Gastroesophageal sphincter (tissue), 4 donors: ENCODE results near the gene CACNA1C. TPM values are rescaled to one million over a fixed set of nuclear protein-coding genes. Genes with fewer than 3 reads are reported as not detected.

Source experiments
- ATAC-seq: fragments of 150-250 bp; one replicate; pipeline ENCODE4 v1.9.1; 2016; ENCODE audit warnings: mild to moderate bottlenecking, moderate library complexity
- H3K27ac ChIP-seq, 4 donors: fragments of 200-600 bp; sonication (generic) in 3 of 4; 1 replicate in 3 of 4; 2 replicates in 1 of 4; pipeline ENCODE4 v1.5.1; 2016 to 2019
- H3K27me3 ChIP-seq: fragments of 200-600 bp; sonication (generic); one replicate; pipeline ENCODE4 v1.5.1; 2019
- H3K36me3 ChIP-seq, 2 donors: fragments of 200-600 bp; sonication (generic); one replicate each; pipeline ENCODE4 v1.5.1; 2019; ENCODE audit warnings: control low read depth in 1 of 2
- H3K4me1 ChIP-seq, 3 donors: fragments of 200-600 bp; sonication (generic); 1 replicate in 2 of 3; 2 replicates in 1 of 3; pipeline ENCODE4 v1.5.1; 2016 to 2019; ENCODE audit warnings: control low read depth in 2 of 3
- H3K4me3 ChIP-seq, 2 donors: fragments of 200-600 bp; sonication (generic); one replicate each; pipeline ENCODE4 v1.5.1; 2019; ENCODE audit warnings: mild to moderate bottlenecking in 1 of 2, moderate library complexity in 1 of 2
- H3K9me3 ChIP-seq, 3 donors: fragments of 200-600 bp; sonication (generic); one replicate each; pipeline ENCODE4 v1.5.1; 2017 to 2019; ENCODE audit warnings: control low read depth in 2 of 3
- CTCF ChIP-seq, 4 experiments: fragments of 200-600 bp in 2 of 4; fragments of 450-650 bp in 2 of 4; sonication (generic) in 1 of 4; IDR thresholded peaks; one replicate each; pipeline ENCODE4 v1.5.1; 2017 to 2019; ENCODE audit warnings: antibody characterized with exemption in 4 of 4, mild to moderate bottlenecking in 2 of 4, moderate library complexity in 2 of 4
- EP300 ChIP-seq: sonication (generic); formaldehyde crosslinking; IDR thresholded peaks from one replicate; pipeline ENCODE4 v1.6.1; 2017; ENCODE audit warnings: antibody characterized with exemption, mild to moderate bottlenecking
- POLR2A ChIP-seq, 2 donors: fragments of 450-650 bp; IDR thresholded peaks; one replicate each; pipeline ENCODE4 v1.6.1; 2017; ENCODE audit warnings: antibody characterized with exemption in 2 of 2, mild to moderate bottlenecking in 2 of 2, moderate library complexity in 1 of 2
- POLR2AphosphoS5 ChIP-seq: sonication (generic); formaldehyde crosslinking; IDR thresholded peaks from one replicate; pipeline ENCODE4 v1.6.1; 2017; ENCODE audit warnings: antibody characterized with exemption
- WGBS, 2 donors: methylation state at CpG; one replicate each; pipeline ENCODE4 v1.1.5; 2018; ENCODE audit warnings: low coverage in 1 of 2; 5-methylcytosine and 5-hydroxymethylcytosine counted together
- total RNA-seq, 4 donors: library from RNA; depleted of rRNA; stranded (reverse); fragments of >200 nt; gene quantifications; one replicate each; pipeline ENCODE4 v1.1.0, GENCODE V29; 2016

The CACNA1C gene
- total RNA-seq, 4 donors from 2014 or later: 22.9 to 96.2 (median 41.4) TPM

- Histone ChIP-seq H3K36me3 (peaks cover 0 to 94% of the 10 kb centered on the region in 2 donors), H3K27me3 (peaks cover 4% of the 10 kb centered on the region), H3K27ac (no peak overlapping the region), H3K4me3 (no peak overlapping the region), H3K4me1 (peaks cover 0 to 17% (median 0%) of the 10 kb centered on the region in 3 donors), H3K9me3 (no peaks in the 10 kb centered on the region)
- TF ChIP-seq EP300: no peak
- TF ChIP-seq POLR2AphosphoS5: no peak
- TF ChIP-seq POLR2A (IDR thresholded peaks at IDR 0.05): no peak
- TF ChIP-seq CTCF (IDR thresholded peaks at IDR 0.05): no peak
- 100% methylated on average over 1 of the region's 5 CpGs; no CpG with 5 or more reads in 1 of the 2 donors for WGBS, 2 donors
- ATAC-seq: no peak
Observed at GRCh38 chr12:2686280-2686646, 633.5 kb downstream of the CACNA1C start.

GRCh38 chr12:2687058-2687457 lies 634.3 kb downstream of the CACNA1C start:
- H3K27me3 ChIP-seq: peaks cover 7% of the 10 kb centered on the region
- no peak overlapping the region for H3K27ac ChIP-seq
- H3K9me3 ChIP-seq: no peaks in the 10 kb centered on the region
- peaks cover 0 to 90% of the 10 kb centered on the region in 2 donors for H3K36me3 ChIP-seq
- H3K4me1 ChIP-seq: peaks cover 0 to 24% (median 0%) of the 10 kb centered on the region in 3 donors
- TF ChIP-seq POLR2A (IDR thresholded peaks at IDR 0.05): no peak
- no peak for TF ChIP-seq EP300
- no peak for TF ChIP-seq CTCF (IDR thresholded peaks at IDR 0.05)
- TF ChIP-seq POLR2AphosphoS5: no peak
- WGBS, 2 donors: 94% methylated on average over 5 of the region's 5 CpGs; no CpG with 5 or more reads in 1 of the 2 donors
- H3K4me3 ChIP-seq: no peak overlapping the region
- ATAC-seq: no peak

- ATAC-seq: no peak
- TF ChIP-seq POLR2AphosphoS5 (no peak), EP300 (no peak), CTCF (IDR thresholded peaks at IDR 0.05) (no peak), POLR2A (IDR thresholded peaks at IDR 0.05) (no peak)
- H3K4me3 ChIP-seq: no peak overlapping the region
- H3K27me3 ChIP-seq: peaks cover 7% of the 10 kb centered on the region
- 90% methylated on average over 3 to 7 of the region's 7 CpGs for WGBS, 2 donors
- H3K4me1 ChIP-seq: peaks cover 0 to 24% (median 0%) of the 10 kb centered on the region in 3 donors
- H3K9me3 ChIP-seq: no peaks in the 10 kb centered on the region
- no peak overlapping the region for H3K27ac ChIP-seq
- H3K36me3 ChIP-seq: peaks cover 0 to 85% of the 10 kb centered on the region in 2 donors
Observed at GRCh38 chr12:2687726-2688125, 634.9 kb downstream of the CACNA1C start.

GRCh38 chr12:2688381-2688931 lies 635.7 kb downstream of the CACNA1C start:
- 83% methylated on average over 2 of the region's 20 CpGs; no CpG with 5 or more reads in 1 of the 2 donors for WGBS, 2 donors
- Histone ChIP-seq H3K4me1 (peaks cover 0 to 18% (median 0%) of the 10 kb centered on the region in 3 donors), H3K4me3 (no peak overlapping the region), H3K36me3 (peaks cover 0 to 83% of the 10 kb centered on the region in 2 donors), H3K9me3 (no peaks in the 10 kb centered on the region), H3K27ac (no peak overlapping the region), H3K27me3 (peaks cover 7% of the 10 kb centered on the region)
- no peak for TF ChIP-seq POLR2A (IDR thresholded peaks at IDR 0.05)
- TF ChIP-seq POLR2AphosphoS5: no peak
- TF ChIP-seq CTCF (IDR thresholded peaks at IDR 0.05): no peak
- TF ChIP-seq EP300: no peak
- ATAC-seq: no peak

- peaks cover 0 to 13% (median 0%) of the 10 kb centered on the region in 3 donors for H3K4me1 ChIP-seq
- no peak overlapping the region for H3K4me3 ChIP-seq
- peaks cover 7% of the 10 kb centered on the region for H3K27me3 ChIP-seq
- no peak for ATAC-seq
- H3K9me3 ChIP-seq: no peaks in the 10 kb centered on the region
- H3K36me3 ChIP-seq: peaks cover 0 to 74% of the 10 kb centered on the region in 2 donors
- H3K27ac ChIP-seq: no peak overlapping the region
- WGBS, 2 donors: 83 to 97% methylated on average over 2 to 9 of the region's 9 CpGs
- TF ChIP-seq CTCF (IDR thresholded peaks at IDR 0.05) (no peak), POLR2A (IDR thresholded peaks at IDR 0.05) (no peak), POLR2AphosphoS5 (no peak), EP300 (no peak)
Observed at GRCh38 chr12:2689393-2689792, 636.6 kb downstream of the CACNA1C start.
